ENCODE data around the gene XPNPEP1. TPM values are rescaled to one million over a fixed set of nuclear protein-coding genes. Genes with fewer than 3 reads are reported as not detected.
A peak's percentile ranks its signal among the peaks of the same experiment; 100 is the strongest.

The XPNPEP1 gene
- total RNA-seq, 1 donor from 2014 or later = 35.7 TPM

DNA sequence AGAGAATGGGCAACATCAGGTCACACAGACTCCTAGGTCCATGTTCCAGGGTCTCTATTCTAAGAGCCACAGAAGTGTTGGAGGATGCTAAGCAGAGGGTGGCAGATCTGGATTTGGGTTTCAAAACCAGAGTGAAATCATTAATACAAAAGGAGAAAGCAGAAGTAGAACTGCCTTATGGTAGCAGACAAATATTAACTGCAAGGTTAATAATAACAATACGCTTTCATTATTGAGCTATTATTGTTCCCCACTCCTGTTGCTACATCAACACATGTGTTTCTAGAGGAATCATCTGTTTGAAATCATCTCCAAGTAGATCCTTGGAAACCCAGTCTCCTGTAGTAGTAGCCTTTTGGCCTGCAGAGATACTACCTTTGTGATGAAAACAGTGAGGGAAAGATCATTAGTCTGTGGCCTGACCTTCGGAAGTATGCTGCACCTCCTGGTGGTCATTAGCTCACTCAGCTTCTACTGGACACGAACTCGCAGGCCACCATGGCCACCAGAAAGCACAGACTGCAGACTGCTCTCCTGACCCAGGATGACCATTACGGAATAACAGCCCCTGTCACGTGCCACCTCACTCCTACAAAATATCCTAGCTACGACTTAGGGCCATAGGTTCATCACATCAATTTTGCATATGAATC lies 84.6 kb downstream of the XPNPEP1 start:
- Histone ChIP-seq H3K4me1 (no peaks in the 10 kb centered on the region), H3K27me3 (ENCODE audit: low read depth) (peaks cover 17% of the 10 kb centered on the region), H3K27ac (replicated peaks) (no peak overlapping the region), H3K9me3 (replicated peaks) (no peaks in the 10 kb centered on the region), H3K4me3 (no peak overlapping the region), H3K36me3 (no peaks in the 10 kb centered on the region)
- no peak for DNase-seq
- TF ChIP-seq CTCF (IDR thresholded peaks at IDR 0.05; ENCODE audit: borderline replicate concordance) = no peak
- intact Hi-C loops (cut with micrococcal nuclease) = no loop called here

- no peak for DNase-seq
- Histone ChIP-seq H3K27ac (replicated peaks) (no peak overlapping the region), H3K4me3 (no peak overlapping the region), H3K9me3 (replicated peaks) (no peaks in the 10 kb centered on the region), H3K27me3 (ENCODE audit: low read depth) (peaks cover 6% of the 10 kb centered on the region), H3K36me3 (no peaks in the 10 kb centered on the region), H3K4me1 (no peaks in the 10 kb centered on the region)
- no peak for TF ChIP-seq CTCF (IDR thresholded peaks at IDR 0.05; ENCODE audit: borderline replicate concordance)
- intact Hi-C loops (cut with micrococcal nuclease) = no loop called here
Observed at GRCh38 chr10:109837384-109837783, 85.9 kb downstream of the XPNPEP1 start.

GRCh38 chr10:109835257-109835656 lies 88.1 kb downstream of the XPNPEP1 start:
- Histone ChIP-seq H3K27ac (replicated peaks) (peak overlapping the region; percentile 64), H3K4me3 (no peak overlapping the region), H3K36me3 (no peaks in the 10 kb centered on the region), H3K9me3 (replicated peaks) (peaks cover 4% of the 10 kb centered on the region), H3K4me1 (no peaks in the 10 kb centered on the region), H3K27me3 (ENCODE audit: low read depth) (no peaks in the 10 kb centered on the region)
- no peak for DNase-seq
- intact Hi-C loops (cut with micrococcal nuclease) = no loop called here
- TF ChIP-seq CTCF (IDR thresholded peaks at IDR 0.05; ENCODE audit: borderline replicate concordance) = no peak

DNA sequence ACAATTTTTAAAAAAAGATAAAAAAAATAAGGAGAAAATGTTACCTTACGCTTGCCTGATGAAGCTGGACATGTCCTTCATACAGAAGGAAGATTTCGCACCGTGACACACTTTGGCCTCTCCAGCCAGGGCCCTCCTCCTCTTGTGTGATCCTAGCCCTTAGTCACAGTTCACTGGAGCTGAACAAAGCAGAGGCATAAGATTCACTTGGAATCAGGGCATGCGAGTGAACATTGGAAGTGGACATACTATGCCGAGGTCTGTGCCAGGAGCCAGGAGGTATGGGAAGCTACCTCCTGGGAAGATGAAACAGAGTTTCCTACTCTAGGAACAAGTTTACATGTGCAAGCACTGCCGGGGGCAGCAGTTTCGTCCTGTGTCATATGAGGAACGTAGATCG lies 91.5 kb downstream of the XPNPEP1 start:
- no peak for DNase-seq
- Histone ChIP-seq H3K27ac (replicated peaks) (no peak overlapping the region), H3K27me3 (ENCODE audit: low read depth) (no peaks in the 10 kb centered on the region), H3K9me3 (replicated peaks) (peaks cover 4% of the 10 kb centered on the region), H3K4me1 (no peaks in the 10 kb centered on the region), H3K36me3 (no peaks in the 10 kb centered on the region), H3K4me3 (no peak overlapping the region)
- TF ChIP-seq CTCF (IDR thresholded peaks at IDR 0.05; ENCODE audit: borderline replicate concordance) = no peak
- intact Hi-C loops (cut with micrococcal nuclease) = no loop called here

DNA sequence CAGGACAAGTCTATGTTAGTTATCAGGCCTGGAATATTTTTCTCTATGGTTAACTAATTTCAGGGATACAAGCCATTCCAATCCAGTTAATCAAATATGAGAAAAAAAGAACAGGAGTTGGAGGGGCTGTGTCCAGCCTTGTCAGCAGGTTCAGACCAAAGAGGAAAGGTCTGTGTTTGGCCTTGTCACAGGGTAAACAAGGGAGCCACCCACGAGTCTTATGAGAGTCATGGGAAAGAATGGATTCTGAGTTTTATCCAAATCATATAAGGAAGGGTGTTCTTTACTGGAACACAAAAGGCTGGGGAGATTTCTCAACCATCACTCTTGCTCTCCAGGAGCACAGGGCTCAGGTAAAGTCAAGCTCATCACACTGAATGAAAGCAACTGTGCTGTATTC lies 99.1 kb downstream of the XPNPEP1 start:
- DNase-seq = no peak
- Histone ChIP-seq H3K27me3 (ENCODE audit: low read depth) (peaks cover 27% of the 10 kb centered on the region), H3K27ac (replicated peaks) (no peak overlapping the region), H3K4me3 (no peak overlapping the region), H3K36me3 (no peaks in the 10 kb centered on the region), H3K4me1 (no peaks in the 10 kb centered on the region), H3K9me3 (replicated peaks) (no peaks in the 10 kb centered on the region)
- intact Hi-C loops (cut with micrococcal nuclease) = no loop called here
- TF ChIP-seq CTCF (IDR thresholded peaks at IDR 0.05; ENCODE audit: borderline replicate concordance) = no peak
